Smooth muscle cell (in vitro differentiated cells): Measurements from ENCODE around the gene FAM241A. TPM values are rescaled to one million over a fixed set of nuclear protein-coding genes. Genes with fewer than 3 reads are reported as not detected.
A peak's percentile ranks its signal among the peaks of the same experiment; 100 is the strongest.

Experiments
- DNase-seq: peaks from one replicate; lab custom pipeline; 2025; ENCODE audit not compliant: unreplicated experiment; lab: John Stamatoyannopoulos, UW
- H2AFZ ChIP-seq: fragments of 200-600 bp; sonication (generic); 2 replicates; pipeline ENCODE4 v1.6.0; 2016; ENCODE audit warnings: antibody characterized with exemption, low read depth, mild to moderate bottlenecking
- H3F3A ChIP-seq: fragments of 200-600 bp; sonication (generic); 2 replicates; pipeline ENCODE4 v1.6.0; 2017; ENCODE audit warnings: antibody characterized with exemption, low read depth
- H3K27ac ChIP-seq: fragments of 200-600 bp; sonication (generic); 2 replicates; pipeline ENCODE4 v1.5.1; 2016; ENCODE audit warnings: low read depth, mild to moderate bottlenecking
- H3K27me3 ChIP-seq: fragments of 200-600 bp; sonication (generic); 2 replicates; pipeline ENCODE4 v1.6.1; 2016; ENCODE audit warnings: low read depth, mild to moderate bottlenecking
- H3K36me3 ChIP-seq: fragments of 200-600 bp; sonication (generic); 2 replicates; pipeline ENCODE4 v1.5.1; 2016; ENCODE audit warnings: low read depth
- H3K4me1 ChIP-seq: fragments of 200-600 bp; sonication (generic); 2 replicates; pipeline ENCODE4 v1.5.1; 2016; ENCODE audit warnings: low read depth
- H3K4me2 ChIP-seq: fragments of 200-600 bp; sonication (generic); 2 replicates; pipeline ENCODE4 v1.6.0; 2016; ENCODE audit warnings: mild to moderate bottlenecking
- H3K4me3 ChIP-seq: fragments of 200-600 bp; sonication (generic); 2 replicates; pipeline ENCODE4 v1.5.1; 2016; ENCODE audit warnings: mild to moderate bottlenecking
- H3K79me2 ChIP-seq: fragments of 200-600 bp; sonication (generic); 2 replicates; pipeline ENCODE4 v1.6.0; 2016; ENCODE audit warnings: low read depth, mild to moderate bottlenecking
- H3K9ac ChIP-seq: fragments of 200-600 bp; sonication (generic); 2 replicates; pipeline ENCODE4 v1.6.0; 2016; ENCODE audit warnings: low read depth
- H3K9me3 ChIP-seq: fragments of 200-600 bp; sonication (generic); replicated peaks from 2 replicates; pipeline ENCODE4 v1.5.1; 2016; ENCODE audit warnings: low read depth
- H4K20me1 ChIP-seq: fragments of 200-600 bp; sonication (generic); 2 replicates; pipeline ENCODE4 v1.6.0; 2016; ENCODE audit warnings: low read depth
- CTCF ChIP-seq: fragments of 200-600 bp; sonication (generic); IDR thresholded peaks from 2 replicates; pipeline ENCODE4 v1.5.1; 2017; ENCODE audit warnings: borderline replicate concordance, mild to moderate bottlenecking, antibody characterized with exemption; ENCODE audit not compliant: insufficient read depth, poor library complexity, severe bottlenecking
- WGBS: methylation state at CpG from one replicate; pipeline ENCODE4 v1.1.7; 2016; ENCODE audit warnings: low lambda C conversion rate; 5-methylcytosine and 5-hydroxymethylcytosine counted together
- polyA plus RNA-seq: library from polyadenylated mRNA; unstranded; fragments of >200 nt; fragmentation: Nextera tagmentation; extraction: Ambion mirVana; gene quantifications from 2 replicates; pipeline ENCODE4 v1.2.1, GENCODE V29; 2016
- total RNA-seq: library from RNA; depleted of rRNA; stranded (reverse); fragments of >200 nt; gene quantifications from 2 replicates; pipeline ENCODE4 v1.2.3, GENCODE V29; 2014

Gene FAM241A
- total and polyA plus RNA-seq, 2 experiments from 2014 or later: 0.19 to 0.27 TPM

GRCh38 chr4:112184438-112184837 is 39.2 kb downstream of the FAM241A start:
- no peaks in the 10 kb centered on the region for H3K4me1 ChIP-seq
- no peaks in the 10 kb centered on the region for H3K9me3 ChIP-seq
- no peaks in the 10 kb centered on the region for H3K36me3 ChIP-seq
- no peak for TF ChIP-seq CTCF
- no peaks in the 10 kb centered on the region for H4K20me1 ChIP-seq
- H3K27me3 ChIP-seq: no peaks in the 10 kb centered on the region
- no peak overlapping the region for H3K9ac ChIP-seq
- no peak overlapping the region for H3K4me2 ChIP-seq
- DNase-seq: no peak
- H3K4me3 ChIP-seq: no peak overlapping the region
- H3F3A ChIP-seq: no peaks in the 10 kb centered on the region
- H3K27ac ChIP-seq: no peak overlapping the region
- 100% methylated on average over 1 of the region's 1 CpG for WGBS
- no peaks in the 10 kb centered on the region for H3K79me2 ChIP-seq
- no peak overlapping the region for H2AFZ ChIP-seq

- no peaks in the 10 kb centered on the region for H3K27me3 ChIP-seq
- 98% methylated on average over 2 of the region's 2 CpGs for WGBS
- H3K27ac ChIP-seq: no peak overlapping the region
Observed at GRCh38 chr4:112185334-112185733, 40.1 kb downstream of the FAM241A start.

GRCh38 chr4:112185740-112186670 is 40.8 kb downstream of the FAM241A start:
- Histone ChIP-seq H3F3A (no peaks in the 10 kb centered on the region), H3K27me3 (no peaks in the 10 kb centered on the region), H3K9ac (no peak overlapping the region), H3K9me3 (no peaks in the 10 kb centered on the region), H3K27ac (no peak overlapping the region), H3K4me2 (no peak overlapping the region), H3K4me1 (no peaks in the 10 kb centered on the region), H3K36me3 (no peaks in the 10 kb centered on the region), H3K4me3 (no peak overlapping the region), H2AFZ (peak overlapping the region; percentile 12), H3K79me2 (no peaks in the 10 kb centered on the region), H4K20me1 (no peaks in the 10 kb centered on the region)
- 60% methylated on average over 8 of the region's 8 CpGs for WGBS
- TF ChIP-seq CTCF: no peak
- no peak for DNase-seq

More at GRCh38 chr4:112185334-112185733, 40.1 kb downstream of the FAM241A start:
- DNase-seq: no peak
- no peaks in the 10 kb centered on the region for H3K9me3 ChIP-seq
- no peak overlapping the region for H3K4me2 ChIP-seq
- no peaks in the 10 kb centered on the region for H4K20me1 ChIP-seq
- no peaks in the 10 kb centered on the region for H3K79me2 ChIP-seq
- no peak overlapping the region for H3K4me3 ChIP-seq
- no peaks in the 10 kb centered on the region for H3F3A ChIP-seq
- H3K36me3 ChIP-seq: no peaks in the 10 kb centered on the region
- H2AFZ ChIP-seq: no peak overlapping the region
- H3K9ac ChIP-seq: no peak overlapping the region
- no peaks in the 10 kb centered on the region for H3K4me1 ChIP-seq
- no peak for TF ChIP-seq CTCF
